NCI-H2081 (cell line): ENCODE results near the gene SMCR8.
"Not testable (repeated sequence)": the region's sequence is repeated elsewhere in the genome, so short reads cannot be mapped to it uniquely, and the experiment has no call there.

Source experiments
- DNase-seq, 2 experiments: peaks; one replicate each; lab custom pipeline; 2025; lab: John Stamatoyannopoulos, UW

Gene SMCR8

GRCh38 chr17:18318117-18318516, 3.0 kb downstream of the SMCR8 start:
- no peak for DNase-seq

GRCh38 chr17:18318771-18319450, 3.8 kb downstream of the SMCR8 start:
- DNase-seq: no peak

GRCh38 chr17:18319604-18320256, 4.6 kb downstream of the SMCR8 start:
- DNase-seq: peak in 1 of 2 experiments; percentile 24

- no peak for DNase-seq
Measured at GRCh38 chr17:18320301-18320700, 5.2 kb downstream of the SMCR8 start.

GRCh38 chr17:18321309-18321708, 6.2 kb downstream of the SMCR8 start:
- DNase-seq: no peak

- no peak for DNase-seq
Measured at GRCh38 chr17:18322522-18322921, 7.4 kb downstream of the SMCR8 start.

- DNase-seq: no peak
Measured at GRCh38 chr17:18323007-18323406, 7.9 kb downstream of the SMCR8 start.

GRCh38 chr17:18323507-18324139, 8.5 kb downstream of the SMCR8 start:
- no peak for DNase-seq

- no peak for DNase-seq
Measured at GRCh38 chr17:18324140-18325050, 9.3 kb downstream of the SMCR8 start.

- no peak for DNase-seq
Measured at GRCh38 chr17:18326039-18326438, 10.9 kb downstream of the SMCR8 start.

- DNase-seq: no peak
Measured at GRCh38 chr17:18326572-18326971, 11.5 kb downstream of the SMCR8 start.

GRCh38 chr17:18327093-18327492, 12.0 kb downstream of the SMCR8 start:
- DNase-seq: no peak

- no peak for DNase-seq
Measured at GRCh38 chr17:18327556-18327955, 12.5 kb downstream of the SMCR8 start.

GRCh38 chr17:18328643-18329204, 13.6 kb downstream of the SMCR8 start:
- DNase-seq: no peak

- no peak for DNase-seq
Measured at GRCh38 chr17:18331879-18332278, 16.8 kb downstream of the SMCR8 start.

- DNase-seq: no peak
Measured at GRCh38 chr17:18332909-18333489, 17.9 kb downstream of the SMCR8 start.

GRCh38 chr17:18338158-18338557, 23.1 kb downstream of the SMCR8 start:
- DNase-seq: not testable (repeated sequence)

GRCh38 chr17:18339933-18340332, 24.8 kb downstream of the SMCR8 start:
- no peak for DNase-seq

GRCh38 chr17:18344021-18344420, 28.9 kb downstream of the SMCR8 start:
- no peak for DNase-seq

GRCh38 chr17:18353541-18353940, 38.4 kb downstream of the SMCR8 start:
- no peak for DNase-seq

- no peak for DNase-seq
Measured at GRCh38 chr17:18356624-18357023, 41.5 kb downstream of the SMCR8 start.

- no peak for DNase-seq
Measured at GRCh38 chr17:18360518-18360917, 45.4 kb downstream of the SMCR8 start.
